ENCODE data around the gene LOXHD1. TPM values are rescaled to one million over a fixed set of nuclear protein-coding genes. Genes with fewer than 3 reads are reported as not detected.

LOXHD1 gene
- total RNA-seq, 4 donors from 2014 or later, result 0.62 TPM; not detected in 3

DNA sequence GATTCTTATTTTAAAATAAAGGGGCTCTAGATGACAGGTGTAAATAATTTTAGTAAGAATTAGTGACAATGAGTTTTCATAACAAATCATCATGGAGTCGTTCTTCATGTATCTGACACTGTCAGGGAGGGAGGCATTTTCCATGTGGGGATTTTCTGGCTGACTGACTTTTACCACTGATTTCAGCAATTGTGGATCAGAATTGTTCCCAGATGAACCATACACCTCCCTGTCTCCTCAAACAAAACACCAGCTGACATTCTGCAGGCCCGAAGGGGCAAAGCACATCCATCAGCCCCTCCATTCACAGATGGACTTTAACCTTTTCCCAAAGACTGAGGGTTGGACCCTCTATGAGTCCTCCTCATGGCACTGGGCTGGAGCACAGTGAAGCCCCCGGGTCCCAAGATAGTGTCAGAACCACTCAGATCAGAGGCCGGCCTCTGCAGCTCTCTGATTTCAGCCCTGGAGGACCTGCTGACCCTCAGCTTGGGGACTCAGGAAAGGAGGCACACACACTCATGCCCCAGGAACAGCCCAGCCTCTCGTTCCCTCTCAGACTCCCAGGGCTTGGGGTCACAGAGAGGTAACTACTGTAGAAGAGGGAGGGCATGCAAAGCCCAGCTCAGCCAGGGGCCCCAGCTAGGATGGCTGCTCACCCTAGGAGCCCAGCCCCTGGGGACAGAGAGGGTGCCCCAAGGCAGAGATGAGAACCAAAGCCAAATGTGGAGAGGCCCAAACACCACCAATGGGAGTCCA lies 43.2 kb upstream of the LOXHD1 start:
- no peaks in the 10 kb centered on the region for H3K9me3 ChIP-seq
- no peak for DNase-seq
- no peak overlapping the region for H3K27ac ChIP-seq
- no peaks in the 10 kb centered on the region for H3K36me3 ChIP-seq
- intact Hi-C loops (cut with DNase I; ENCODE audit: low total_unique reads), result no loop called here
- H3K27me3 ChIP-seq, result no peaks in the 10 kb centered on the region
- no peak overlapping the region for H3K4me3 ChIP-seq
- H3K4me1 ChIP-seq, result no peaks in the 10 kb centered on the region
- TF ChIP-seq POLR2A (IDR thresholded peaks at IDR 0.05), result no peak
- TF ChIP-seq, protein P1, sequence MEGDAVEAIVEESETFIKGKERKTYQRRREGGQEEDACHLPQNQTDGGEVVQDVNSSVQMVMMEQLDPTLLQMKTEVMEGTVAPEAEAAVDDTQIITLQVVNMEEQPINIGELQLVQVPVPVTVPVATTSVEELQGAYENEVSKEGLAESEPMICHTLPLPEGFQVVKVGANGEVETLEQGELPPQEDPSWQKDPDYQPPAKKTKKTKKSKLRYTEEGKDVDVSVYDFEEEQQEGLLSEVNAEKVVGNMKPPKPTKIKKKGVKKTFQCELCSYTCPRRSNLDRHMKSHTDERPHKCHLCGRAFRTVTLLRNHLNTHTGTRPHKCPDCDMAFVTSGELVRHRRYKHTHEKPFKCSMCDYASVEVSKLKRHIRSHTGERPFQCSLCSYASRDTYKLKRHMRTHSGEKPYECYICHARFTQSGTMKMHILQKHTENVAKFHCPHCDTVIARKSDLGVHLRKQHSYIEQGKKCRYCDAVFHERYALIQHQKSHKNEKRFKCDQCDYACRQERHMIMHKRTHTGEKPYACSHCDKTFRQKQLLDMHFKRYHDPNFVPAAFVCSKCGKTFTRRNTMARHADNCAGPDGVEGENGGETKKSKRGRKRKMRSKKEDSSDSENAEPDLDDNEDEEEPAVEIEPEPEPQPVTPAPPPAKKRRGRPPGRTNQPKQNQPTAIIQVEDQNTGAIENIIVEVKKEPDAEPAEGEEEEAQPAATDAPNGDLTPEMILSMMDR (IDR thresholded peaks at IDR 0.05), result no peak

DNA sequence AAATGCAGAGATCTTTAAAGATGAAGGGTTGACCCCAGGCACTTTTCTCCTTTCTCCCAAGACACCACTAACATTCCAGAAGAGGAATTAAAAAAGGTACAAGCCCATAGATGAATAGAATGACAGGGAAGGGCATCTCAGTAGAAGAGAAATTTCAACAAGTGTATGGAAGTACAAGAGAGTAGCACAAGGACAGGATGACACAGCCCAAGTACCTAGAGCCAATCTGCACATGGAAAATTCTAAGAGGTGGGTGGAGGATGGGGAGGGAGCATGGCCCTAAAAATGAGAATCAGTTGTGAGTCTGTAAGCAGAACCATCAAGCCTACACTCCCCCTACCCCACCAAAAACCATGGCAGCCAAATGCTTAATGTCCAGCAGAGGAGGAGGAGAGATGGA lies 39.7 kb upstream of the LOXHD1 start:
- Histone ChIP-seq H3K27ac (no peak overlapping the region), H3K4me3 (no peak overlapping the region), H3K4me1 (no peaks in the 10 kb centered on the region), H3K27me3 (no peaks in the 10 kb centered on the region), H3K9me3 (no peaks in the 10 kb centered on the region), H3K36me3 (no peaks in the 10 kb centered on the region)
- DNase-seq, result no peak
- TF ChIP-seq, protein P1 (IDR thresholded peaks at IDR 0.05), result no peak
- no peak for TF ChIP-seq POLR2A (IDR thresholded peaks at IDR 0.05)
- intact Hi-C loops (cut with DNase I; ENCODE audit: low total_unique reads), result no loop called here

DNA sequence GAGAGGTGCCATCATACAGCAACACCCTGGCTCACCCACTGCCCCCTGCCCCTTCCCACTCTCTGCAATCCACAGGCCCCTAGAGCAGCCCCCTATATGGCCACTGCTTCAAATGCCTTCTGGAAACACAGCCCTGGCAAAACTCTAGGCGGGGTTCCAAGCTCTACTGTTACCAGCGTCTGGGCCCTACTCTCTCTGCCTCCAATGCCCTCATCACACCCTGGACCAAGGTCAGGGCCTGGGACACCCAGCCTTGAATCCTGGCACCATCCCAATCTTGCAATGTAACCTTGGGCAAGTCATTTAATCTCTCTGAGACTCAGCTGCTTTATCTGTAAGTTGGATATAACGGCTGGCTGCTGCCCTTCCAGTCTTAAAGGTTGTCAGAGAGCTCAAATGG lies 39.2 kb upstream of the LOXHD1 start:
- TF ChIP-seq, protein P1 (IDR thresholded peaks at IDR 0.05), result no peak
- TF ChIP-seq POLR2A (IDR thresholded peaks at IDR 0.05), result no peak
- no peaks in the 10 kb centered on the region for H3K4me1 ChIP-seq
- H3K27me3 ChIP-seq, result no peaks in the 10 kb centered on the region
- intact Hi-C loops (cut with DNase I; ENCODE audit: low total_unique reads), result no loop called here
- H3K9me3 ChIP-seq, result no peaks in the 10 kb centered on the region
- no peaks in the 10 kb centered on the region for H3K36me3 ChIP-seq
- no peak overlapping the region for H3K27ac ChIP-seq
- no peak for DNase-seq
- no peak overlapping the region for H3K4me3 ChIP-seq

DNA sequence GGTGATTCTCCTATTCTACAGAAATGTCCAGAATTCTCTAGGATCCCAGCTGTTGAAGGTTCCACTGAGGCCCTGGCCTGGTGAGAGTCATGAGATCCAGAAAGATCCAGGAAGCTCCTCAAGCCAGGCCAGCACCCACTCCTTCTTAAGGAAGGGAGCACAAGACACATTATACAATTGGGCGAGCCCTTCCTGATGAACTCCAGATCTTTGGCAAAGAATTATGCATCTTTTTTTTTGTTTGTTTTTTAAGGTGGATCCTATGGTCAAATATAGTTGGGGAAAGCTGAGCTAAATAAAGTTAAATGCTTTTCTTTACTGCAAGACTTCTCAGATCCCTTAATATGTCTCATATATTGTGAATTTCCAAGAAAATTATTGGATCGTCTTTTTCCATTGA lies 37.0 kb upstream of the LOXHD1 start:
- no peak for DNase-seq
- H3K27ac ChIP-seq, result no peak overlapping the region

DNA sequence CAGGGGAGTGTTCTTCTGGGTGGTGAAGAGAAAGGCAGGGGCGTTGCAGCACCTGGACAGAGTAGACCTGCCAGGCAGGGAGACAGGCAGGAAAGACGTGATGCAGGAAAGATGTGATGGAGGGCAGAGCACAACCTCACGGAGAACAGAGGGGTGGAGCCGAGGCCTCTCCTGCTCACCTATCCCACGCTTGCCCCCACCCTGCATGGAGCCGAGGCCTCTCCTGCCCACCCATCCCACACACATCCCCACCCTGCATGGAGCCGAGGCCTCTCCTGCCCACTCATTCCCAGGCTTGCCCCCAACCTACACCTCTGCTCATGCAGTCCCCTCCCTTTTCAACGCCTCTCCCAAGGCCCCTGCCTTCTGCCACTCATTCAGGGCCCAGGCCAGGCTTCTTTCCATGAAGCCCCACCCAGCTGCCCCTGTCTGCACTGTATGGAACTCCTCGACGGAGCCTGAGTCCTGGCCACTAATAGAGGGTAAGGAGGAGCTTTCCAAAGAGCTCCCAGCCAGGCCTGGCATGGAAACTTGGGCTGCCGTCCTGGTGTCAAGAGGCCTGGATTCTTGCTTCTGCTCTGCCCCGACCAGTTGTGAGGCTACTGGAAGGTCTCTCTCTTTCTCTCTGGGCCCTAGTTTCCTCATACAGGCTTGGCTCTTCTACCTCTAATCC lies 32.0 kb upstream of the LOXHD1 start:
- DNase-seq, result no peak
- no peaks in the 10 kb centered on the region for H3K4me1 ChIP-seq
- H3K36me3 ChIP-seq, result no peaks in the 10 kb centered on the region
- no peak overlapping the region for H3K4me3 ChIP-seq
- H3K9me3 ChIP-seq, result no peaks in the 10 kb centered on the region
- TF ChIP-seq, protein P1 (IDR thresholded peaks at IDR 0.05), result no peak
- no peak for TF ChIP-seq POLR2A (IDR thresholded peaks at IDR 0.05)
- intact Hi-C loops (cut with DNase I; ENCODE audit: low total_unique reads), result no loop called here
- H3K27me3 ChIP-seq, result no peaks in the 10 kb centered on the region
- no peak overlapping the region for H3K27ac ChIP-seq

More for the DNA sequence above, 37.0 kb upstream of the LOXHD1 start:
- intact Hi-C loops (cut with DNase I; ENCODE audit: low total_unique reads), result no loop called here
- Histone ChIP-seq H3K4me3 (no peak overlapping the region), H3K27me3 (no peaks in the 10 kb centered on the region), H3K4me1 (no peaks in the 10 kb centered on the region), H3K9me3 (no peaks in the 10 kb centered on the region), H3K36me3 (no peaks in the 10 kb centered on the region)
- no peak for TF ChIP-seq POLR2A (IDR thresholded peaks at IDR 0.05)
- TF ChIP-seq, protein P1 (IDR thresholded peaks at IDR 0.05), result no peak

All from uterus (tissue), 4 donors.